Astrocyte (in vitro differentiated cells and primary cell): ENCODE data around the gene RNF150.

ENCODE experiments used
- EZH2 ChIP-seq: IDR thresholded peaks from 2 replicates; pipeline ENCODE4 v1.6.1; 2012; ENCODE audit warnings: mild to moderate bottlenecking, low read length, inconsistent platforms; ENCODE audit not compliant: insufficient read depth
- TF ChIP-seq, protein P1 (sequence below): IDR thresholded peaks from 2 replicates; pipeline ENCODE4 v1.5.1; 2011; ENCODE audit warnings: low read depth, mild to moderate bottlenecking, inconsistent platforms, low read length, moderate library complexity; ENCODE audit not compliant: insufficient read depth

DNA sequence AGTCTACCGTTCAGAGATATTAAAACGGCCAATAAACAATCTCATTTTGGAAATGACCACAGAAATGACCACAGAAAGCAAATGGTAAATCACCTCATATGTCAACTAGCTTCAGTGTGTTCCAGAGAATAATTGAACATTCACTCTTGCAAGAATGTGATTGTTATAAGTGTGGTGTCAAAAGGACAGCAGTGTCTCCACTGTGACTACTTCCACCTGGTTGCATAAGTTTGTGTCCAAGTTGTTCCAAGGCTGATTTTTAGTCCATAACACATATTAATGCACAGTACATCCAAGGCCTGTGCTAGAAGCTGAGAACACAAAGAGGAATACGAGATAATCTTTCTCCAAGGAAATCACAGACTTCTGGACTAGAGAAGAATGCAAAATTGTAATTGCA lies 37.4 kb upstream of the RNF150 start:
- TF ChIP-seq, protein P1, sequence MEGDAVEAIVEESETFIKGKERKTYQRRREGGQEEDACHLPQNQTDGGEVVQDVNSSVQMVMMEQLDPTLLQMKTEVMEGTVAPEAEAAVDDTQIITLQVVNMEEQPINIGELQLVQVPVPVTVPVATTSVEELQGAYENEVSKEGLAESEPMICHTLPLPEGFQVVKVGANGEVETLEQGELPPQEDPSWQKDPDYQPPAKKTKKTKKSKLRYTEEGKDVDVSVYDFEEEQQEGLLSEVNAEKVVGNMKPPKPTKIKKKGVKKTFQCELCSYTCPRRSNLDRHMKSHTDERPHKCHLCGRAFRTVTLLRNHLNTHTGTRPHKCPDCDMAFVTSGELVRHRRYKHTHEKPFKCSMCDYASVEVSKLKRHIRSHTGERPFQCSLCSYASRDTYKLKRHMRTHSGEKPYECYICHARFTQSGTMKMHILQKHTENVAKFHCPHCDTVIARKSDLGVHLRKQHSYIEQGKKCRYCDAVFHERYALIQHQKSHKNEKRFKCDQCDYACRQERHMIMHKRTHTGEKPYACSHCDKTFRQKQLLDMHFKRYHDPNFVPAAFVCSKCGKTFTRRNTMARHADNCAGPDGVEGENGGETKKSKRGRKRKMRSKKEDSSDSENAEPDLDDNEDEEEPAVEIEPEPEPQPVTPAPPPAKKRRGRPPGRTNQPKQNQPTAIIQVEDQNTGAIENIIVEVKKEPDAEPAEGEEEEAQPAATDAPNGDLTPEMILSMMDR = no peak
- no peak for TF ChIP-seq EZH2
